Stimulated activated naive CD8-positive, alpha-beta T cell treated with anti-CD3 and anti-CD28 coated beads, Interleukin-15, Interleukin-2, amounts not matched to agents 100 U/mL and 50 U/mL, for 24 hours (primary cell): ENCODE measurements around the gene SLC35B4.

ENCODE experiments used
- ATAC-seq: fragments of 150-1000 bp; cut with Tn5 transposase; one replicate; pipeline ENCODE4 v1.10.0; 2021
- DNase-seq: peaks from one replicate; pipeline ENCODE4 v3.0.0; 2021

The SLC35B4 gene, protein sequence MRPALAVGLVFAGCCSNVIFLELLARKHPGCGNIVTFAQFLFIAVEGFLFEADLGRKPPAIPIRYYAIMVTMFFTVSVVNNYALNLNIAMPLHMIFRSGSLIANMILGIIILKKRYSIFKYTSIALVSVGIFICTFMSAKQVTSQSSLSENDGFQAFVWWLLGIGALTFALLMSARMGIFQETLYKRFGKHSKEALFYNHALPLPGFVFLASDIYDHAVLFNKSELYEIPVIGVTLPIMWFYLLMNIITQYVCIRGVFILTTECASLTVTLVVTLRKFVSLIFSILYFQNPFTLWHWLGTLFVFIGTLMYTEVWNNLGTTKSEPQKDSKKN

GRCh38 chr7:134316539-134317344 is at the start of gene SLC35B4:
Gene SLC35B4, minus strand, starts transcription at chr7:134316930. Its CDS starts 179 bp downstream, at chr7:134316751.
- peak; percentile 100 for ATAC-seq

GRCh38 chr7:134366481-134366880 is 49.8 kb upstream of the SLC35B4 start:
- ATAC-seq, result no peak
- DNase-seq, result no peak

More at GRCh38 chr7:134316539-134317344, at the start of gene SLC35B4:
- DNase-seq, result peak; percentile 93

GRCh38 chr7:134365341-134366054 is 48.8 kb upstream of the SLC35B4 start:
- no peak for ATAC-seq
- DNase-seq, result no peak

DNA sequence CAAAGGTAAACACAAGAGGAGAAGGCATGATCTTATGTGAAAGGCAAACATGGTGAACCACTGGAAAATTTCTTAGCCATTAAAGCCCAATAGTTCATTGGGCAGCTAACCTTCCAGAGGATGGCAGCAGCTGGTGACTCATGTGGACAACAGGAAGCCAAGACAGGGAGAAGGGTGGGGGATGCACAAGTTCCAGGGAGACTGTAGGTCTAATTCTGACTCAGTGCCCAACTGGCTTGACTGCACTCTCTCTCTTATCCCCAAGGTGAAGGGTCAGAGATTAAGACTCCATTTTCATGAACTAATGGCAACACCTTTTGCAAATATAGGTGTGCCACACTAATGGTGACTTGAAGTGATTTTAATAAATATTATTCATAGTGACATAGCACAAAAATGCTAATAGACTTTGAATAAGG is 47.9 kb upstream of the SLC35B4 start:
- DNase-seq, result no peak
- no peak for ATAC-seq

GRCh38 chr7:134362587-134363483 is 46.1 kb upstream of the SLC35B4 start:
- DNase-seq, result no peak
- no peak for ATAC-seq

DNA sequence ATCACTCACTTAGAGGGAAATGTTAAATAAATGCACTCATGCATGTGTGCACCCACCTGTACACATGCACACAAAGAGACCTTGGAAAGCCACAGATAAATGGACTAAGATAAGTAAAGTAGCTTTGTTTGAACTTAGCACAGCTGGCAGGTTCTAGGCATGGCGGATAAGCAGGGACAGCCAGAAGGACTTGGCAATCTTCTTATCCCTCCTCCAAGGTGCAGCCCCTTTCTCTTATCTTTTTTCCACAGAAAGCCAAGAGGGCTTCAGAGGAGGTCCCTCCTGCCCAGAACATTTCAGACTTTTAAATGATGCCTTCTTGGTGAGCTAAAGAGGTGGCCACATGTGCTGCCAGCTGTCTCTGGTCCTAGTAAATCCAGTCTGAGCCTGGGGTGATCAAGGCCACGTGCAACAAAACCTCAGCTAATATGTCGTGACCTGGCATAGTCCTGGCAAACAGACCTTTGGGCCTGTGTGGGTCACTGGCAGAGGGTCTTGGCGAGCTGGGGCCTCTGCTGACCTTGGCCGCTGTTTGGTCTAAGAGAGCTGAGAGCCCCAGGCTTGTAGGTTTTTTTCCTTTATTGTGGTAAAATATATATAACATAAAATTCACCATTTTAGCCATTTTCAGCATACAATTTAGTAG is 43.2 kb upstream of the SLC35B4 start:
- no peak for ATAC-seq
- DNase-seq, result no peak

DNA sequence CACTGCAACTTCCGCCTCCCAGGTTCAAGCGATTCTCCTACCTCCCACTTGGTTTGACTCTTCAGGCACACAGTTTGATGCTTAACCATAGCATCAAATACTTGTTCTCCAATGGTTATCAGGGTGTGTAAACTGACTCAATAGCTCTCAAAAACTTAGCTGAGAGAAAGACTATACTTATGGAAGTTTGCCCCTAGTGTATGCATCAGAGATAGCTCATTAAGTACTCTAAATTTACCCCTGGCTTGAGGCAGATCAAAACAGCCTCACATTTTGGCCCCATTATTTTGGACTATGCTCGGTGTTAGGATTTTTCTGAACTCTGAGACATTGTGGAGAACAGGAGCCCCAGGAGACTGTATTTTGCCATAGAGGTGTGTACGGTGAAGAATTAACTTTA is 40.8 kb upstream of the SLC35B4 start:
- ATAC-seq (no peak), DNase-seq (no peak)

DNA sequence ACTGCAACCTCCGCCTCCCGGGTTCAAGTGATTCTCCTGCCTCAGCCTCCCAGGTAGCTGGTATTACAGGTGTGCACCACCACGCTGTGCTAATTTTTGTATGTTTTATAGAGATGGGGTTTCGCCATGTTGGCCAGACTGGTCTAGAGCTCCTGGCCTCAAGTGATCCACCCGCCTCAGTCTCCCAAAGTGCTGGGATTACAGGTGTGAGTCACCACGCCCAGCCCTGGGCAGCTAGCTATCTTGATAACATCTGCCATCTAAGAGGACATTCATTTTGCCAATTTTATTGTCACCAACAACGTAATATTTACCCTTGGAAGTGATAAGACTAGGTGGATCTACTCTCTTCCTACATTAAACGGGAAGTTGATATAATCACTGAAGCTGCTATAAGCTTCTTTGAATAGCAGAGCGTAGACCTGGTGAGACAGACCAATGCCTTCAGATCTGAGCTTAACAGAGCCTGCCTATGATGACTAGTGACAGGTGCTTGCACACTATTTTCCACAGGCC is 39.7 kb upstream of the SLC35B4 start:
- ATAC-seq (no peak), DNase-seq (no peak)

DNA sequence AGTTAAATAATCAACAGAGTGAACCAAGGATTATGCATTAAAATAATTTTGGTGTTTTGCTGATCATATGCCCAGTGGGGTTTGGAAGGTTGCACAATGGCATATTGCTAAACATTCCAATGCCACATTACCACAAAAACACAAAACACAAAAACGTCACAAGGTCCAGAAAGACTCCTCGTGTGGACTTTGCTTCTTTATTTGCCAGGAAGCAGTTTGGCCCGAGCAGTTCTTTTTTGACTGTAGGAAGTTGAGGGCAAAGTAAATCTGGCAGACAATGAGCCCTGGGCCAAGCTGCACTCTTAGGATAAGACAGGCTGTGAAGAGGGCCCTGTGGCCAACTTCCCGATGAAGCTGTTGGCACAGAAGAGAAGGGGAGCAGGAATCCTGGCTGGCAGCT is 39.2 kb upstream of the SLC35B4 start:
- no peak for ATAC-seq
- DNase-seq, result no peak

GRCh38 chr7:134355004-134355525 is 38.3 kb upstream of the SLC35B4 start:
- DNase-seq, result no peak
- no peak for ATAC-seq

- DNase-seq (no peak), ATAC-seq (no peak)
Measured at GRCh38 chr7:134353411-134353810, 36.7 kb upstream of the SLC35B4 start.

- DNase-seq, result peak; percentile 6
- no peak for ATAC-seq
Measured at GRCh38 chr7:134351424-134351823, 34.7 kb upstream of the SLC35B4 start.

DNA sequence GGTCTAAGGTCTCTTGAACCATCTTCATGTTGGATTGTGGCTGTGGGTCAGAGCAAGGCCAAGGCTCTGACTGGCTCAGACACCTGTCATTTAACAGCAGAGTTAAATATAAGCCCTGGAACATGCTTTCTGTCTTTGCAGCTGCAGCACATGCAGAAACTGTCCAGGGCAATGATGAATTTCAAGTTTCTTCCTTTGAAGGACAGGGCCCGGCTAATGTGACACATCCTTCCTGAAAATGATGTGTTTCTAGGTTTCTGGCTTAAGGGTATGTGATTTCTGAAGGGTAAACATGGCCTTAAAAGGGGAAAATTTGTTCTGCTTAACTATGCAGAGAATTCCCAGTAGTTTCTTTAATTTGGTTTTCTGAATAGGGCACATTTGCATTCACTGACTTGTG is 34.0 kb upstream of the SLC35B4 start:
- ATAC-seq, result peak; percentile 54
- DNase-seq, result no peak

DNA sequence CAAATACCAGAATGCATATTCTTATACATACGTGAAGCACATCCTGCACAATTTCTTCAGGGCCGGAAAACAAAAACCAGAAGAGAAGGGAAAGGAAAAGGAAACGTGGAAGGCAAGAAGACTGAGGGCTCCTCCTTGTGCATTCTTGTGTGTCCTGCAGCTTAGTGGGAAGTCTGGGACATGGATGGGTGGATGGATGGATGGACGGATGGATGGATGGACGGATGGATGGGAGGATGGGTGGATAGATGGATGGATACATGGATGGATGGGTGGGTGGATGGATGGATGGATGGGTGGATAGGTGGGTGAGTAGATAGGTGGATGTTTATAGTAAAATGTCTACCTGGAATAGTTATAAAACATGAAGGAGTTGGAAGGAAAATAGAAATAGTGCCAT is 30.8 kb upstream of the SLC35B4 start:
- DNase-seq (no peak), ATAC-seq (no peak)

DNA sequence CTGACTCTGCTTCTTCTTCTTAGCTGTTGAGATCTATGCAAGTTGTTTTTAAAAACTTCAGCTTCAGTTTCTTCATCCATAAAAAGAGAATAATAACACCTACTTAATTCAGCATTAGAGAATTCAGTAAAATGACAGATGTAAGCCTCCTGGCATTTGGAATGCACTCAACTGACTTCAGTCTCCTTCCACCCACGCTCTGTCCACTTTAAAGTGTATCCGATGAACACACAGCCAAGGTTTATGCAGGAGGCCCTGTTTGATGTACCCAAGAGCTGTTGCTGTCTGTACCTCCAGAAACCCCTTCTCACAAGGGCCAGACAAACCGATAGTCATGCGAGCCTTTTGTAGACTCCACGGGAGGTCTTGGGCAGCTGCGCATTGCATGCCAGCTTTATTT is 27.1 kb upstream of the SLC35B4 start:
- no peak for ATAC-seq

DNA sequence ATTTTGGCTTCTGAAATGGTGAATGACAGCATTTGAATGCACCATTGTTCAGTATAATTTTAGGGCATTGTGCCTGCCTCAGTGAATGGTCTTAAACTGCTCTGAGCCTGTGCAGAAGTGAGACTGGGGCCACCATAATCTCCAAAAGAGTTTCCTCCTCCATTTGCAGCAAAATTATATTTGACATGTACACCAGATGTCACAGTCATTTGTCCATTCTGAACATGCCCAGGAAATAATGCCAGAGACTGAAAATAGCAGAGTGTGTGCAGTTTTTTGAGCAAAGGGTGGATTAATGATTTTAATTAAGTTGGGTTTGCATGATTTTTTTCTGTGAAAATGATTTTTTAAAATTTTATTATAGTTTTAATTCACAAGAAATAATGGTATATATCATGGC is 26.4 kb upstream of the SLC35B4 start:
- ATAC-seq, result no peak
- DNase-seq, result no peak

More for the DNA sequence above, 27.1 kb upstream of the SLC35B4 start:
- DNase-seq, result no peak

DNA sequence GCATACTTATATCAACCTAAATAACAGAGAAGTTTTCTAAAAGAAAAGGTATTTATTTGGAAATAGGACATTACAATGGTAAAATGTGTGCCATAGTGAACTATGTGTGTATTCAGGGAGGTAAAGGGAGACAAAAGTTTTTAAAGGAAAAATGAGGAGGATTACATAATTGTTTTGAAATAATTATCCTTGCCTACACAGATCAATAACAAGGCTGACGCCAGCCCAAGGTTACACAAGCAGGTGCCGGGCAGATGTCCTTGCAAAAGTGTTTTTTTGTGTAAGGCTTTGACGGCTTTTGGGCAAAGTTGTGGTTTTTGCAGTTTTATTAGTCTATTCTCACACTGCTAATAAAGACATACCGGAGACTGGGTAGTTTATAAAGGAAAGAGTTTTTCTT is 22.7 kb upstream of the SLC35B4 start:
- DNase-seq (no peak), ATAC-seq (no peak)

- ATAC-seq, result no peak
Measured at GRCh38 chr7:134337980-134338379, 21.2 kb upstream of the SLC35B4 start.

GRCh38 chr7:134334408-134334807 is 17.7 kb upstream of the SLC35B4 start:
- ATAC-seq (peak; percentile 46), DNase-seq (no peak)

More at GRCh38 chr7:134337980-134338379, 21.2 kb upstream of the SLC35B4 start:
- DNase-seq, result no peak

- ATAC-seq, result no peak
- DNase-seq, result no peak
Measured at GRCh38 chr7:134333943-134334342, 17.2 kb upstream of the SLC35B4 start.

DNA sequence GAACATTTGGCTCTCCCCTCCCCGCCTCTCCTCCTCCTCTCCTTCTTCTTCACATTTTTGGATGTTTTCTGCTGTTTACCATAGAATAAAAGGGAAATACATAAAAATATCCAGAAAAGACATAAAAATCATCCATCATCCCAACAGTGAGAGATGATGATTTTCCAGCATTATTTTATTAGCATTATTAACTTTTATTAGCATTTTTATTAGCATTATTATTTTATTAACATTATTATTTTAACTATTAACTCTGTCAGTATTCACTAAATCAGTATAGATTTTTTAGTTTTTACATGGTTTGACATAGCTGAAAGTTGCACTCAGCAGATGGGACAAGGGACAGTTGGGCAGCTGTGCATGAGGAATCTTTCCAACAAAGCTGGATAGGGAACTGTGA is 16.2 kb upstream of the SLC35B4 start:
- DNase-seq, result no peak
- no peak for ATAC-seq
